Activated gamma-delta T cell treated with anti-CD3 and anti-CD28 coated beads, Interleukin-2, amount 50 U/mL, for 16 hours (primary cell): Measurements from ENCODE around the gene DNAAF5.

Experiments used
- DNase-seq: peaks from one replicate; pipeline ENCODE4 v3.0.0-alpha.2; 2020; ENCODE audit warnings: low read depth

DNAAF5 gene

GRCh38 chr7:707296-708000 is 19.1 kb upstream of the DNAAF5 start:
- no peak for DNase-seq

GRCh38 chr7:710161-710560 is 16.3 kb upstream of the DNAAF5 start:
- no peak for DNase-seq

- DNase-seq = no peak
Measured at GRCh38 chr7:711093-711921, 15.2 kb upstream of the DNAAF5 start.

- DNase-seq = no peak
Measured at GRCh38 chr7:711922-712380, 14.5 kb upstream of the DNAAF5 start.

GRCh38 chr7:712381-713138 is 13.9 kb upstream of the DNAAF5 start:
- no peak for DNase-seq

GRCh38 chr7:713139-713457 is 13.4 kb upstream of the DNAAF5 start:
- DNase-seq = no peak

- no peak for DNase-seq
Measured at GRCh38 chr7:713488-714230, 12.8 kb upstream of the DNAAF5 start.

- no peak for DNase-seq
Measured at GRCh38 chr7:714251-714671, 12.2 kb upstream of the DNAAF5 start.

GRCh38 chr7:716222-716621 is 10.3 kb upstream of the DNAAF5 start:
- DNase-seq = no peak

GRCh38 chr7:716636-717035 is 9.9 kb upstream of the DNAAF5 start:
- DNase-seq = no peak

GRCh38 chr7:721619-722248 is 4.8 kb upstream of the DNAAF5 start:
- DNase-seq = no peak

- DNase-seq = no peak
Measured at GRCh38 chr7:723541-723940, 3.0 kb upstream of the DNAAF5 start.

- DNase-seq = no peak
Measured at GRCh38 chr7:724298-724697, 2.2 kb upstream of the DNAAF5 start.

- DNase-seq = no peak
Measured at GRCh38 chr7:725223-726005, 1.1 kb upstream of the DNAAF5 start.

- DNase-seq = no peak
Measured at GRCh38 chr7:726854-727103, 280 bp downstream of the DNAAF5 start.

- DNase-seq = no peak
Measured at GRCh38 chr7:727104-727805, 756 bp downstream of the DNAAF5 start, which contains the start of gene PRKAR1B. TSS of gene PRKAR1B (minus strand) at chr7:727281. CDS start at chr7:711505, 15,776 bp downstream.

- no peak for DNase-seq
Measured at GRCh38 chr7:727806-728460, 1.4 kb downstream of the DNAAF5 start.

GRCh38 chr7:728602-729001 is 2.1 kb downstream of the DNAAF5 start:
- no peak for DNase-seq

GRCh38 chr7:729140-730000 is 2.9 kb downstream of the DNAAF5 start:
- DNase-seq = no peak
